GM06990 (cell line): ENCODE results near the gene KRT35.

Source experiments
- DNase-seq: peaks from one replicate; pipeline ENCODE4 v3.0.0-alpha.2; 2011; ENCODE audit not compliant: insufficient read length; ENCODE audit errors: extremely low read depth
- H3K27me3 ChIP-seq: replicated peaks from 2 replicates; pipeline ENCODE4 v1.6.0; 2011; ENCODE audit warnings: low read length; ENCODE audit not compliant: control insufficient read depth, insufficient read depth
- H3K36me3 ChIP-seq: 2 replicates; pipeline ENCODE4 v1.5.1; 2011; ENCODE audit warnings: low read length; ENCODE audit not compliant: control insufficient read depth, insufficient read depth
- H3K4me3 ChIP-seq: replicated peaks from 2 replicates; pipeline ENCODE4 v1.5.1; 2011; ENCODE audit warnings: low read depth, mild to moderate bottlenecking, control low read depth, low read length
- TF ChIP-seq, protein P1 (sequence below): IDR thresholded peaks from 2 replicates; pipeline ENCODE4 v1.5.1; 2011; ENCODE audit warnings: low read length, control low read depth, mild to moderate bottlenecking, inconsistent platforms; ENCODE audit not compliant: insufficient read depth, poor library complexity, severe bottlenecking

Gene KRT35

DNA sequence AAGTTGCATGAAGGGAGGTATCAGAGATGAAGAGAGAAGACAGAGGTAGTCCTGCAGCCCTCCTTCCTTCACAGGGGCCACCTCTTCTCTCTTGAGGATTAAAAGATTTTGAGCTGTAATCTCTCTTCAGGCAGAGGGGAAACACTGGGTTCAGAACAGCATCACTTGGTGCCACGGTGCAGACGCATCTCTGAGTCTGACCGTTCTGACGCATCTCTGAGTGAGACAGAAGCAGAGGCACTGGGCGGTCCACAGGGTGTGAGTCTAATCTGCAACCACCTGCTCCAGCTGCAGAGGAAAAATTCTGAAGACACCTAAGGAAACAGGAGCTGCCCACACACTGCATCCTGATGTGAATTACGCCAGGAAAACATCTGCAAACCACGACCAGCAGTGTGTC lies 51.3 kb downstream of the KRT35 start:
- H3K27me3 ChIP-seq: no peaks in the 10 kb centered on the region
- no peak overlapping the region for H3K4me3 ChIP-seq

DNA sequence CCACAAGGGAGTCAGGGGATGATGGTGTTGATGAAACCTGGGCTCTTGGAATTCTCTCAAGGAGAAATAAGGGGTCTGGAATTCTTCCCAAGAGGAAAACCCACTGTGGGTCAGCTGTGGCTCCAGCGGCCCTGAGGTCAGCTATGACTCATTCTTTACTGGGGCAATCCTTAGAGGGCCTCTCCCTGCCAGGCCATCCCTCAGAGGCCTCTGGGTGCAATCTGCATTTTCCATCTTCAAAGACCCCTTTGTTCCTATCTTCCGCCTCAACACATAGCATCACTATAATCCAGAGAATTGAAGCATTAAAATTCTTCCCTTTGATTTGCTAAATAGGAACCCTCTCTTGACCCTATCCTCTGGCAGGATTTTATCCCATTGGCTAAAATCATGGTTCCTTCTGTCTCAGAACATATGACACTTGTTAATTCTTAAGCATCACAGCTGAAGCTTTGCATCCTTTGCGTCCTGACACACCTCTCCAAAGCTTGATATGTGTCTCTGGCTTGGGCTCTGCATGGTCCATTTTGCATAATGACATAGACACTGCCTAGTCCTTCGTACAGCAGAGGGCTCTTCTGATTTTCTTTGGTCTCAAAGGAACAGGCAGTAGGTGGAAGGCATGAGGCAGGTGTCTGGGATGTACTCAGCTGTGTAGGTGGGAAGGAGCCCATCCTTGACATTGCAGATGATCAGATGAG lies 52.2 kb downstream of the KRT35 start:
- Histone ChIP-seq H3K27me3 (no peaks in the 10 kb centered on the region), H3K4me3 (no peak overlapping the region), H3K36me3 (no peaks in the 10 kb centered on the region)
- no peak for DNase-seq
- TF ChIP-seq, protein P1, sequence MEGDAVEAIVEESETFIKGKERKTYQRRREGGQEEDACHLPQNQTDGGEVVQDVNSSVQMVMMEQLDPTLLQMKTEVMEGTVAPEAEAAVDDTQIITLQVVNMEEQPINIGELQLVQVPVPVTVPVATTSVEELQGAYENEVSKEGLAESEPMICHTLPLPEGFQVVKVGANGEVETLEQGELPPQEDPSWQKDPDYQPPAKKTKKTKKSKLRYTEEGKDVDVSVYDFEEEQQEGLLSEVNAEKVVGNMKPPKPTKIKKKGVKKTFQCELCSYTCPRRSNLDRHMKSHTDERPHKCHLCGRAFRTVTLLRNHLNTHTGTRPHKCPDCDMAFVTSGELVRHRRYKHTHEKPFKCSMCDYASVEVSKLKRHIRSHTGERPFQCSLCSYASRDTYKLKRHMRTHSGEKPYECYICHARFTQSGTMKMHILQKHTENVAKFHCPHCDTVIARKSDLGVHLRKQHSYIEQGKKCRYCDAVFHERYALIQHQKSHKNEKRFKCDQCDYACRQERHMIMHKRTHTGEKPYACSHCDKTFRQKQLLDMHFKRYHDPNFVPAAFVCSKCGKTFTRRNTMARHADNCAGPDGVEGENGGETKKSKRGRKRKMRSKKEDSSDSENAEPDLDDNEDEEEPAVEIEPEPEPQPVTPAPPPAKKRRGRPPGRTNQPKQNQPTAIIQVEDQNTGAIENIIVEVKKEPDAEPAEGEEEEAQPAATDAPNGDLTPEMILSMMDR: no peak

More for the DNA sequence above, 51.3 kb downstream of the KRT35 start:
- no peak for DNase-seq
- no peaks in the 10 kb centered on the region for H3K36me3 ChIP-seq
- TF ChIP-seq, protein P1: no peak
